Measurements from ENCODE around the gene COL26A1. TPM values are rescaled to one million over a fixed set of nuclear protein-coding genes. Genes with fewer than 3 reads are reported as not detected.

The COL26A1 gene
- total and polyA plus RNA-seq, 2 of the 4 experiments (the other 2 are of a cell fraction): not detected

DNA sequence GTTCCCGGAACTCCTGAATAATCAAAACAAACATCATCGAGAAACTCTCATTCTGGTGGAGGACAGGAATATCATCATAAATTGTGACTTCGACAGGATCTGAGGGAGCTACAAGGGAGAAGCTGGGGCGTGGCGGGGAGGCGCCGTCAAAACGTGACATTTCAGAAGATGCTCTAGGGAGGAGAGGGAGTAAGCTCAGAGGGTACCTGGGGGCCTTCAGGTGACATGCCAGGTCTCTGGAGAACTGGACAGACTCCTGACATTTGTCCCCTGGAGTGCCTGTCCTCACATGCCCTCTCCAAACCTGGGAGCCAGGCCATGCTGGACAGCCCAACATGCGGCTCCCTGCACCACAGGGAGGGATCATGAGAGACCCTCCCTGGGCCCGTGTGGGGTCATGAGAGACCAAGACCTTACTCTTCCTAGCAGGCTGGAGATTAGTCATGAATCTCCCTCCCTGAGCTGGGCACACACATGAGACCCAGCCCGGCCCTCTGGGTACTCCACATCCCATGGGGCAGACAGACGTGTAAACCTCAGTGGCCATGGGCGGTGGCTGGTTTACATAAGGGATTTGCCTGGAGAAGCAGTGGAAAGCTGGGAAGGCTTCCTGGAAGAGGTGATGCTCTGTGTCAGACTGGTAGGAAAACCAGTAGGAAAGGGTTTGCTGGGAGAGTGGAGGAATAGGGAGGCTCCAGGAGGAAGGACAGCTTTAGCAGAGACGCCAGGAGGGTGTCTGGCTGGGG, 185.4 kb downstream of the COL26A1 start:
- no peak overlapping the region for H2AK5ac ChIP-seq (ENCODE audit: low read depth, low read length)
- 83% methylated on average over 3 of the region's 14 CpGs; no CpG with 5 or more reads in 1 of the 2 experiments for WGBS, 2 experiments (ENCODE audit: extremely low coverage in 2 of 2, insufficient read length in 1 of 2)
- no peak overlapping the region for H3K23ac ChIP-seq (ENCODE audit: low read depth, low read length)
- H4K5ac ChIP-seq (ENCODE audit: low read depth, low read length): no peak overlapping the region
- H3K9me3 ChIP-seq (ENCODE audit: control insufficient read depth, insufficient read depth, low read length): no peaks in the 10 kb centered on the region
- no peak overlapping the region for H3K56ac ChIP-seq (ENCODE audit: extremely low read depth, insufficient read depth, low read length)
- H2BK5ac ChIP-seq (ENCODE audit: low read depth, low read length, poor library complexity, severe bottlenecking): no peak overlapping the region
- H2AK9ac ChIP-seq (replicated peaks; ENCODE audit: low read depth, low read length, poor library complexity): no peak overlapping the region
- no TSS peak for BruUV-seq (replicated peaks)
- DNase-seq (no peak), ATAC-seq (ENCODE audit: low read depth) (no peak)
- H3K4ac ChIP-seq (ENCODE audit: low read depth, low read length): no peak overlapping the region
- no peak overlapping the region for H2AFZ ChIP-seq (replicated peaks; ENCODE audit: low read length, poor library complexity)
- no peaks in the 10 kb centered on the region for H3K4me1 ChIP-seq (ENCODE audit: control insufficient read depth, insufficient read depth, low read length)
- no peak overlapping the region for H2BK20ac ChIP-seq (ENCODE audit: low read depth, low read length)
- H3K27ac ChIP-seq (ENCODE audit: insufficient read depth, low read length): no peak overlapping the region
- H3K18ac ChIP-seq (ENCODE audit: low read depth, low read length): no peak overlapping the region
- H3K4me2 ChIP-seq (ENCODE audit: low read depth, low read length): no peak overlapping the region
- no peaks in the 10 kb centered on the region for H3K36me3 ChIP-seq (ENCODE audit: control insufficient read depth, insufficient read depth, low read length)
- in situ Hi-C loops (cut with MboI; ENCODE audit: low sequenced_read_pairs): no loop called here
- H3K9ac ChIP-seq (ENCODE audit: low read depth, low read length): no peak overlapping the region
- no peaks in the 10 kb centered on the region for H4K20me1 ChIP-seq (ENCODE audit: insufficient read depth, low read length)
- H4K8ac ChIP-seq (ENCODE audit: low read depth in 2 of 2, low read length in 2 of 2): no peak overlapping the region
- CTCF ChIA-PET: no interaction called here
- H3K27me3 ChIP-seq (ENCODE audit: control insufficient read depth, insufficient read depth, low read length): peaks cover 2% of the 10 kb centered on the region; the same call in 1 of the 2 replicates
- H3K4me3 ChIP-seq (ENCODE audit: insufficient read depth, low read depth, low read length): no peak overlapping the region
- H3K14ac ChIP-seq (replicated peaks; ENCODE audit: low read depth, low read length): no peak overlapping the region
- H2BK120ac ChIP-seq (ENCODE audit: low read depth, low read length): no peak overlapping the region
- dilution Hi-C loops (cut with HindIII; ENCODE audit: low sequenced_read_pairs, unreplicated experiment): no loop called here
- no peak overlapping the region for H2BK15ac ChIP-seq (ENCODE audit: low read depth, low read length)
- no peaks in the 10 kb centered on the region for H3K79me1 ChIP-seq (ENCODE audit: low read depth in 1 of 2, low read length in 2 of 2)
- H3K9me1 ChIP-seq (ENCODE audit: insufficient read depth, low read length): no peaks in the 10 kb centered on the region
- TF ChIP-seq RCOR1 (IDR thresholded peaks at IDR 0.05; ENCODE audit: insufficient replicate concordance, low read length) (no peak), MAZ (IDR thresholded peaks at IDR 0.05; ENCODE audit: borderline replicate concordance, low read depth, low read length) (no peak), CHD1 (IDR thresholded peaks at IDR 0.05; ENCODE audit: low read depth, low read length) (no peak)
- TF ChIP-seq, protein P1, sequence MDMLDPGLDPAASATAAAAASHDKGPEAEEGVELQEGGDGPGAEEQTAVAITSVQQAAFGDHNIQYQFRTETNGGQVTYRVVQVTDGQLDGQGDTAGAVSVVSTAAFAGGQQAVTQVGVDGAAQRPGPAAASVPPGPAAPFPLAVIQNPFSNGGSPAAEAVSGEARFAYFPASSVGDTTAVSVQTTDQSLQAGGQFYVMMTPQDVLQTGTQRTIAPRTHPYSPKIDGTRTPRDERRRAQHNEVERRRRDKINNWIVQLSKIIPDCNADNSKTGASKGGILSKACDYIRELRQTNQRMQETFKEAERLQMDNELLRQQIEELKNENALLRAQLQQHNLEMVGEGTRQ (IDR thresholded peaks at IDR 0.05; ENCODE audit: low read depth, low read length): no peak
- no peak overlapping the region for H4K91ac ChIP-seq (ENCODE audit: insufficient read depth, low read depth, low read length)
- intact Hi-C loops (cut with micrococcal nuclease): loop anchor here (10.0 kb wide), 1 partner anchor 267 kb away; the partner anchor contains the start of gene CUX1
- POLR2A ChIA-PET (ENCODE audit: unreplicated experiment): no interaction called here
